Mesodermal cell (in vitro differentiated cells): ENCODE data around the gene GMPS. TPM values are rescaled to one million over a fixed set of nuclear protein-coding genes. Genes with fewer than 3 reads are reported as not detected.
"Not testable (repeated sequence)": the region's sequence is repeated elsewhere in the genome, so short reads cannot be mapped to it uniquely, and the experiment has no call there.

Experiments used
- H3K27ac ChIP-seq: 2 replicates; pipeline ENCODE4 v1.7.0; 2013; ENCODE audit warnings: mild to moderate bottlenecking, low read depth, low read length, moderate library complexity; ENCODE audit not compliant: severe bottlenecking
- H3K36me3 ChIP-seq: 2 replicates; pipeline ENCODE4 v1.7.1; 2013; ENCODE audit warnings: mild to moderate bottlenecking, low read length, moderate library complexity; ENCODE audit not compliant: control insufficient read depth, insufficient read depth
- H3K4me1 ChIP-seq: one replicate; pipeline ENCODE4 v1.7.1; 2013; ENCODE audit warnings: mild to moderate bottlenecking, low read length; ENCODE audit not compliant: insufficient read depth, control insufficient read depth, poor library complexity, severe bottlenecking
- H3K4me3 ChIP-seq: 2 replicates; pipeline ENCODE4 v1.7.0; 2013; ENCODE audit warnings: low read length, control low read depth, mild to moderate bottlenecking; ENCODE audit not compliant: insufficient read depth, poor library complexity, severe bottlenecking; ENCODE audit errors: extremely low read depth
- H3K9me3 ChIP-seq: 2 replicates; pipeline ENCODE4 v1.7.1; 2013; ENCODE audit warnings: mild to moderate bottlenecking, low read length, moderate library complexity; ENCODE audit not compliant: control insufficient read depth
- WGBS, 2 experiments: methylation state at CpG; one replicate each; pipeline ENCODE4 v1.1.5; 2013; ENCODE audit warnings: missing lambda C conversion rate in 2 of 2; ENCODE audit not compliant: insufficient coverage in 2 of 2; 5-methylcytosine and 5-hydroxymethylcytosine counted together
- polyA plus RNA-seq, 2 experiments: library from polyadenylated mRNA; stranded (reverse); fragments of 50-300 nt; gene quantifications; one replicate each; pipeline ENCODE4 v1.2.3, GENCODE V29; 2013

The GMPS gene
- 103 TPM for polyA plus RNA-seq (2013, experiment 1 of 2)
- 103 TPM for polyA plus RNA-seq (2013, experiment 2 of 2)

- Histone ChIP-seq H3K4me3 (peak within 1 kb of the TSS; percentile 95), H3K27ac (peak within 1 kb of the TSS; percentile 92), H3K36me3 (no peaks in the 10 kb centered on the region), H3K9me3 (no peaks in the 10 kb centered on the region), H3K4me1 (no peaks in the 10 kb centered on the region)
- WGBS, 2 experiments, result 1% methylated on average over 74 to 77 of the region's 83 CpGs
These were observed at the start of gene GMPS for GRCh38 chr3:155870133-155870944. Gene GMPS (plus strand): TSS chr3:155870650. CDS start chr3:155870871, 221 bp downstream.

GRCh38 chr3:155828490-155829098 is 41.9 kb upstream of the GMPS start:
- not testable (repeated sequence) for H3K9me3 ChIP-seq, H3K4me3 ChIP-seq, H3K27ac ChIP-seq, H3K4me1 ChIP-seq
- WGBS, 2 experiments, result 97 to 98% methylated on average over 4 to 8 of the region's 13 CpGs
- H3K36me3 ChIP-seq, result peaks cover 38% of the 10 kb centered on the region

DNA sequence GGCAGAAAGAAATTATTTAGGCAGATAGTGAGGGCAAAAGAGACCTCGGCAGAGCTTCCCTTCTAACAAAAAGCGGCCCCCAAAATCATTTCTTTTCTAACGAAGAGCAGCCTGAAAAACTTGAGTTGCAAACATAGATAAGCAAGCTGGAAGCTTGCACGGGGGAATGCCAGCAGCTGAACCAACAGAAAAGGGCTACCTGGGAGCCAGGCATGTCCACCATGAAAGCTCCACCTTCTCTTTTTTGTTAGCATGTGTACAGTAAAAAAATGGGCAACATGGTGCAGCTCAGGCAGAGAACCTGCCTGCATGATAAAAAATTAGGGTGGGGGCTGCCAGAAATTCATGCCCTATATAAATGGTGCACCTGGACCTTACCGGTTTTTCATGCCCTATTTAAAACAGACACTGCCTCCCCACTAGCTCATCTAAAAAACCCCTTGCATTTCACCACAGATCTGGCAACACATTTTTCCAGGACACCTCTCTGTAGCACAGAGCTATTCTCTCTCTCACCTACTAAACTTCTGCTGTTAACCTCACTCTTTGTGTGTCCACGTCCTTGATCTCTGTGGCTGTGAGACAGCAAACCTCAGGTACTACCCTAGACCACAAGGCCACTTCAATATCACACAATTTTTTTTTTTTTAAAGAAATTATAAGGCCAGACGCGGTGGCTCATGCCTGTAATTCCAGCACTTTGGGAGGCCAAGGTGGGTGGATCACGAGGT is 34.9 kb upstream of the GMPS start:
- Histone ChIP-seq H3K4me1 (no peaks in the 10 kb centered on the region), H3K4me3 (no peak overlapping the region), H3K9me3 (no peaks in the 10 kb centered on the region), H3K36me3 (peaks cover 28% of the 10 kb centered on the region), H3K27ac (no peak overlapping the region)
- whole genome bisulfite sequencing, 2 experiments, result 81 to 90% methylated on average over 7 to 8 of the region's 9 CpGs

- Histone ChIP-seq H3K9me3 (no peaks in the 10 kb centered on the region), H3K27ac (no peak overlapping the region), H3K36me3 (peaks cover 16% of the 10 kb centered on the region), H3K4me3 (no peak overlapping the region), H3K4me1 (no peaks in the 10 kb centered on the region)
- WGBS, 2 experiments, result 71% methylated on average over 1 of the region's 1 CpG; no CpG with 5 or more reads in 1 of the 2 experiments
These were observed 26.9 kb upstream of the GMPS start for GRCh38 chr3:155843569-155843968.

GRCh38 chr3:155846119-155846518 is 24.3 kb upstream of the GMPS start:
- no peaks in the 10 kb centered on the region for H3K9me3 ChIP-seq
- H3K36me3 ChIP-seq, result peaks cover 22% of the 10 kb centered on the region
- WGBS, 2 experiments, result 79 to 100% methylated on average over 1 to 2 of the region's 3 CpGs
- H3K27ac ChIP-seq, result no peak overlapping the region
- no peak overlapping the region for H3K4me3 ChIP-seq
- no peaks in the 10 kb centered on the region for H3K4me1 ChIP-seq

DNA sequence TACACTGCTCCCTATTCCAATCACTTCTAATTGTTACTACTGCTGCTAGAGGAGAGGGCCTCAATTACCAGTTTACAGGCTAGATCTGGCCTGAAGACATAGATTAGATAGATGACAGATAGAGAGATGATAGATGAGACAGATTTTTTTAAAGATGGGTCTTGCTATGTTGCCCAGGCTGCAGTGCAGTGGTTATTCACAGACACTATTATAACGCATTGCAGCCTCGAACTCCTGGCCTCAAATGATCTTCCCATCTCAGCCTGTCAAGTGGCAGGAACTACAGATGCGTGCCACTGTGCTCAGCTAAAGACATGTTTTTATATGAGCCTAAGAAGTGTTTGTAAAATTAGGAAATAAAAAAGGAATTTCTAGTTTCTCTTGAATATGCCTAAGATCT is 22.5 kb upstream of the GMPS start:
- Histone ChIP-seq H3K4me1 (peaks cover 7% of the 10 kb centered on the region), H3K36me3 (peaks cover 19% of the 10 kb centered on the region), H3K9me3 (no peaks in the 10 kb centered on the region), H3K4me3 (no peak overlapping the region), H3K27ac (no peak overlapping the region)
- 100% methylated on average over 2 of the region's 3 CpGs for WGBS, 2 experiments

GRCh38 chr3:155849404-155849803 is 21.0 kb upstream of the GMPS start:
- WGBS, 2 experiments, result 100% methylated on average over 1 of the region's 3 CpGs; no CpG with 5 or more reads in 1 of the 2 experiments
- H3K4me3 ChIP-seq, H3K4me1 ChIP-seq, H3K9me3 ChIP-seq, H3K27ac ChIP-seq: not testable (repeated sequence)
- H3K36me3 ChIP-seq, result peaks cover 19% of the 10 kb centered on the region

- 45 to 47% methylated on average over 2 of the region's 2 CpGs for WGBS, 2 experiments
- H3K36me3 ChIP-seq, result peaks cover 19% of the 10 kb centered on the region
- H3K4me1 ChIP-seq, result peaks cover 7% of the 10 kb centered on the region
- no peak overlapping the region for H3K27ac ChIP-seq
- H3K4me3 ChIP-seq, result peak overlapping the region; percentile 92
- H3K9me3 ChIP-seq, result peaks cover 5% of the 10 kb centered on the region
These were observed 18.1 kb upstream of the GMPS start for GRCh38 chr3:155852341-155852740.

- Histone ChIP-seq H3K27ac (peak overlapping the region; percentile 81), H3K9me3 (peaks cover 5% of the 10 kb centered on the region), H3K4me3 (peak overlapping the region; percentile 92), H3K4me1 (peaks cover 7% of the 10 kb centered on the region), H3K36me3 (peaks cover 11% of the 10 kb centered on the region)
- WGBS, 2 experiments, result 1 to 2% methylated on average over 38 to 39 of the region's 45 CpGs
These were observed 17.0 kb upstream of the GMPS start for GRCh38 chr3:155853214-155854140.
